NCI-H1417 treated with DMSO at 0.1 percent for 48 hours (cell line): Measurements from ENCODE around the gene PRKAG2.

ENCODE experiments used
- DNase-seq: peaks from one replicate; lab custom pipeline; 2025; lab: John Stamatoyannopoulos, UW

Gene PRKAG2

DNA sequence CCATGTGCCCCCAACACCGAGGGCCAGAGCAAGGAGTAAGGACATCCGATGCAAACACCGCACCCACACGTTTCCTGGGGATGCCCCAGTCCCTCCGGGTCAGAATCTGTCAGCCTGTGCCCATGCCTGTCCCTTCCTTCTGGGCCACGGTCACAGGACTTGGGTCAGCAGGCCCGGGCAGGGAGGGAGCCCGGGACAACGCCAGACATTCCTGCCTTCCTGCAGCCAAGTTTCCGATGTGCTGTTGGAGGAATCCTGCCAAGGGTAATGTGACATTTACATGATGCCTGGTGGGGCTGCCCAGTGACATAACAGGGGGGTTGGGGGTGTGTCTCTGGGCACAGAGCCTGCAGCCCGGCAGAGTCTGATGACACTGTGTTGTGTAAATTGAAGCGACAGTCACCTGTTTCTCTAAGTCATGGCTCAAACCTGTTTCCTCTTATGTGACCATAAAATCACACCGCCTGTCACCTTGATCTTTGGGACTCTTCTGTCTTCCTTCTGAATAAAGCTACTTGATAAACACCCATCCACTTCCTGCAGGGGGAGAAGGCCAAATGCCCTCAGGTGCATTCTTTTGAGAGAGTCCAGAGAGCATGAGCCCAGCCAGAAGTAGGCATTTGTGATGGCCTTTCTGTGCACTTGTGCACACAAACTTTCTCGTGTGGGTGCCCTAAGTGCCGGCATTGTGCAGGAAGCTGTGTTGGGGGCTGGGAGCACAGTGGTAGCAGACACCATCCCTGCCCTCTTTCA is 181.9 kb downstream of the PRKAG2 start:
- DNase-seq, result no peak

DNA sequence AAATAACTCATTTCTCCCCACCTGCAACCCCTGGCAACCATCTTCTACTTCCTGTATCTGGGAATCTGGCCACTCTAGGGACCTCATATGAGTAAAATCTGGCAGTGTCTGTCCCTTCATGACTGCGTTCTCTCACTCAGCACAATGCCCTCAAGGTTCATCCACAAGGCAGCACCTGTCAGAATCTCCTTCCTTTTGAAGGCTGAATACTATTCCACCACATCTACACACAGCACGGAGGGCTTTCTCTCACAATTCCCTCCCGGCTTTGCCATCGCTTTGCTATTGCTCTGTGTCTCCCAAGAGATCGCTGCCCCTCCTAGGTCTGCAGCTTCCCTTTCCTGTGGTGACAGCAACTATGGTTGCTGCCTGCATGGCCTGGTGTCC is 182.5 kb downstream of the PRKAG2 start:
- DNase-seq, result no peak

DNA sequence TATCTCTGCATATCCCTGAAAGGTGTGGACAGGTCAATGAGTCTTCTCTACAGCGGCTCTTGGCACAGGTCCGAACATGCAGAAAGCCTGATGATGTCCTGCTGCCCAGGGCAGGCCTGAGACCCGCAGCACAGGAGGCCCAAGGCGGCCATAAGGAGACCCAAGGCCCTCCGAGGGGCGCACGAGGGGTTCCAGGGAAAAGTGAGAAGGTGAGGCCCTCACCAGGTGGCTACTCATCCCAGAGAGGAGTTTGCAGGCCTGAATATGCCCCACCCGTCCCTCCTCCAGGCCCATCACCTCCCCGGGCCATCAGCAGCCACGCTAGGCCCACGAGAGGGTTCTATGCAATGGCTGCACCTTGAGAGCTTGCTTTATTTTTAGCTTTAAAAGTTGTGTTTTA is 183.8 kb downstream of the PRKAG2 start:
- no peak for DNase-seq

DNA sequence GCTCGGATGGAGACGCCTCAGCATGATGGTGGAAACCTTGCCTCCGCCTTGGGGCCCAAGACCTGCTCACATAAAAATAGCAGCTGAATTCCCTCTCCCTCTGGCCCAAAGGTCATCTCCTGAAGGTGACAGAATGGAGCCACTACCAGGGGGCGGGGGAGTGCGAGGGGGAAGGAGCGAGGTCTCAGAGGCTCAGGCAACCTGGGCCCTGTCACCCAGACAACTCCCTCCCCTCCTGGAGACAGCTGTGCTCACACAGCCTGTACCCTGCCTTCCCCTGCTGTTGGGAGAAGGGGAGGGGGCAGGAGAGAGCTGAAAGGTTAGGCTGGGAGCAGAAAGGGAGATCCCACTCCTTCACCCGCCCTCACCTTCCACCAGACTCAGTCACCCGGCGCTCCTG is 184.2 kb downstream of the PRKAG2 start:
- no peak for DNase-seq

DNA sequence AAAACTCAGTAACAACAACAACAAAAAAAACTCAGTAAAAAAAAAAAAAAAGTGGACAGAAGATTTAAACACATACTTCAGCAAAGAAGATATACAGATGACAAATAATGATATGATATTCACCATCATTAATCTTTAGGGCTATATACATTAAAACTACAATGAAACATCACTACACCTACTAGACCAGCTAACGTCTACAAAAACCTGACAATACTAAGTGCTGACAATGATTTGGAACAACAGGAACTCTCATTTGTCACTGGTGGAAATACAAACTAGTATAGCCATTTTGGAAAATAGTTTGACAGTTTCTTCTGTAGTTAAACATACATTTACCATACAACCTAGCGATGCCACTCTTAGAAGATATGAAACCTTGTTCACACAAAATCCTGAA is 185.5 kb downstream of the PRKAG2 start:
- DNase-seq, result no peak

DNA sequence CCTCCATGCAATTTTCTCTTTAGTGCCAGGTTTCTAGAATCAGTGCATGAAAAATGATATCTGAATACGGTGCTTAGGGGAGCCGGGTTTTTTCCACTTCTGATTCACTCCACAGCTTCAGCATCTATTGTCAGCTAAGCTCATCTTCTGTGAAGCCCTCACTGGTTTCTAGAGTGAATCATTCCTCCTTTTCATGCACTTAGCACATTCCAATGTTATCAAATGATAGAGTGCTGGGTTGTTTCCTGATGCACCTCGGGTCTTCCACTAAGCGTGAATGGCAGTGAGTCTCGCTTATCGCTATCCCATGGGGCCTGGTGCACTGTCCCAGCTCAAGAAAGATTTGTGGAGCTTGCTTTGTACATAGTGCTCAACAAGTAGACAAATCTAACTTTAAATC is 186.3 kb downstream of the PRKAG2 start:
- DNase-seq, result no peak

DNA sequence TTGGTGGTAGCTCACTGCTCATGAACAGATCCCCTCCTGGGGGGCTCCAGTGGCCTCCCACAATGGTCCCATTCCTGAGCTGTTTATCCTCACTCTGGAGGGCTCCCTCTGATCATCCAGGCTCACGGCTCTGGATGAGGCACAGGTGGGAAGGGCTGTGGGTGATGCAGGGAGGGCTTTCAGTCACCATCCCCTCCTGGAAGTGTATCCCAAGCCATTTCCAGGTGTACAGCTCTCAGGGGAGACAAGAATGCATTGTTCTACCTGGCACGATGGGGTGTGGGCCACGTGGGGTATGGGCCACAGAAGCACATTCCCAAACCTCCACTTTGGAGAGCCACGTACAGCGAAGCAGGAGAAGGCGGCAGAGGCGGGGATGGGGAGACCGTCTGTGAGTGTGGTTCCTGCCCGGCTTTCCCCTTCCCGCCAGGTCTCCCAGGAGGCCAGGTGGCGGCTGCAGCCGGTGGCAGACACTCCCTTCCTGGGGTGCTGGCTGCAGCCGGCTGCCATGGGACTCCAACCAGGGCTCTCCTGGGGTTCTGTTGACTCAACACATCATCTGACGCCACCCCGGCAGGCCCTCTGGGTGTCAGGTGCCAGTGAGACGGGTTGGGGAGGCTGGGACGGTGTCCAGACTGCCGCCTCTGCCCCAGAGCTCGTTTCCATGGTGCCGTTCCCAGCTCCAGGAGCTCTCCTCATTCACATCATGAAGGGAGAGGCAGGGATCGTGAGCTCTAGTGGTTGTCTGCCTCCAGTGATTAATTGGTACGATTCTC is 187.5 kb downstream of the PRKAG2 start:
- DNase-seq, result peak; percentile 78

DNA sequence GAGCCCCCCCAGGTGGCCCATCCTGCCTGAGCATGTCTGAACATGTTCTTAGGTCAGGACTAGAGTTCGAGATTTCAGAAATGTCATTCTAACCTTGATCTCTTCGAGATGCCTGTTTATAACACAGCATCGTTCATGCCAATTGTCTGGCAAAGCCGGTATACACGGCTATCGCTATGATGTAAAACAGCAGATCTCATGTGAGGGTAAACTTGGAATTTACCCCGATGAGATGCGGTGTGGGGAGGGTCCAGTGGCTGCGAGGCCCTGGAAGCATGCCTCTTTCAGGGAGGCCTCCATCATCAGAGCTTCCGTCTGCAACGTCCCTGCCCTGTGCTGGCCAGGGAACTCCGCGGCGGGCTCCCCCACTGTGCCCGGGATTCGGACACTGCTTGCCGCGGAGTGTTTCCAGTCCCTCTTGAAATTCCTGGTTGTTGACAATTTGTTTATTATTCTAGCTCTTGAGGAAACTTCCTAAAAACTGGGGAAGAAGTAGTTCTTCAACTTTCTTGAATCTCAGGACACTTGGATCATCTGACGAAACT is 188.6 kb downstream of the PRKAG2 start:
- DNase-seq, result no peak

DNA sequence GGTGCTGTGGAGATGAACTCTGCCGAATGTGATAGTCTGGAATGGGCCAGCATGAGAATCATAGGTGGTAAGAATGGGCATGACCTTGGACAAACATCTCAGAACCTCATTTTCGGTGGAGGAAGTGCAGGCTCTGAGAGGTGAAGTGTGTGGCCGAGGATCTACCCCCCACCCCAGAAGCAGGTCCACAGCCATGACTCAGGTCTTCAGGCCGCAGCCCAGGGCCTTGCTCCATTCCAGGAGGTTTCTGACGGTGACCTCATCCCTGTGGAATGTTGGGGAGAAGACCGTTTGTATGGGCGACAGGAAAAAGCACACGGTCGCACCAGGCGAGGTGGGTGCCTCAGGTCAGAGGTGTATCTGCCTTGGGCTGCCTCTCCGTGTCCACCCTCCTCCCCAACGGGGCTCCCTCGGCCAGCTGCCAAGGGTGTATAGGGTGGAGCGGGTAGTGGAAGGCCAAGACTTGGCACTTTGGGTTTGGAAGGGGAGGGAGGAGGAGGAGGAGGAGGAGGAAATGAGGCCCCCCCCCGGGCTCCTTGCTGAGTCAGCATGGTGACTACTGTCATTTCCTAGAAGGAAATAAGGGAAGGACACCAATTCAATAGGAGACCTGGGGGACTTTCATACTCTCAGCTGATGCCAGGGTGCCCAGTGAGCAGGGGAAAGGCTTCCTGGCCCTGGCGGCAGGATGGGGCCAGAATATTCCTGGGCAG is 189.2 kb downstream of the PRKAG2 start:
- DNase-seq, result no peak

DNA sequence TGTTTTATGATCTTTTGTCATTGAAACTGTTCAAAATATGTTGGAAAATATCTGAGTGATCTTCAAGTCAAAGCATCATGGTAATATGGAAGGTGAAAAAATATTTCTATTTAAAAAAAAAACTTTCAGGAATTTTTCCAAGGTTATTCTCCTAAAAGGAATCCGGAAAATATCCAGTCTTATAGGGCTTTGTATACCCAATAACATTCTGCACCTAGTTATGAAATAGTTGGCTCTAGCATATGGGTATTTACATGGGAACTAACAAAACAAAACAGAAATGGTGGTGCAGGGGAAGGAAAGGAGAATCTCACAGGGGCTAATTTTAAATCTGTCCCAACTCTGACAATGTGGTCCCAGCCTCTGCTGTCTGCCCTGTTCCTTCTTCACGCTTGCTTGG is 190.1 kb downstream of the PRKAG2 start:
- no peak for DNase-seq

DNA sequence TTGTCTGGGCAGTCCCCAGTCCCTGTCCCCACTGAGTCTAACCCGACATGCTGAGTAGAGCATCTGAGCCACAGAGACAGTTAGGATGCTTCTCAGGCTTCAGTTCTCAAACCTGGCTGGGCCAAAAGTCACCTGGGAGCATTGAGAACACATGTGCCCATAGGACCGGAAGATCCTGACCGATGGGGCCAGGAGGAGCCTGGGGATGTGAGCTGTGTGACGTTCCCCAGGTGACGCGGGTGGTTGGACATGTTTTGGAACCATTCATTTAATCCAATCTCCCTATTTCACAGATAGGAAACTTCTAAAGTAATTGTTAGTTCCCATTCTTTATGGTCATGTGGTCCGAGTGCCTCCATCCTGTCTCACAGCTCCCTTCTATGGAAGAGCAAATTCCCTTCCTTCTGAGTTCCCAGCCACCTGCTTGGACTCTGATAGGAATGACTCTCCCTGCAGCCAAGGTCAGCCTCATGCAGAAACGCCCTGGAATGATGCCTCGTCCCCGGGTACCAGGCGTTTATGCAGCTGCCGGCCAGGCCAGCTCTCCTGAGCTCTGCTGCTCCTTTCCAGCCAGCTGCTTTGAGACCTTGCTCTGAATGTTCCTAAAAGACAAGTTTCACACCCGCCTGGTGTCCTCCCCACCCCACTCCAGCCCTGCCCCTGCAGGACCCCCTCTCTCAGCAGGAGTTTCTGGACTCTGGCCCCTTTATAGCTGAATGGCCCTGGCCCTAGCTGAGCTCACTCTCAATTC is 190.7 kb downstream of the PRKAG2 start:
- DNase-seq, result no peak

DNA sequence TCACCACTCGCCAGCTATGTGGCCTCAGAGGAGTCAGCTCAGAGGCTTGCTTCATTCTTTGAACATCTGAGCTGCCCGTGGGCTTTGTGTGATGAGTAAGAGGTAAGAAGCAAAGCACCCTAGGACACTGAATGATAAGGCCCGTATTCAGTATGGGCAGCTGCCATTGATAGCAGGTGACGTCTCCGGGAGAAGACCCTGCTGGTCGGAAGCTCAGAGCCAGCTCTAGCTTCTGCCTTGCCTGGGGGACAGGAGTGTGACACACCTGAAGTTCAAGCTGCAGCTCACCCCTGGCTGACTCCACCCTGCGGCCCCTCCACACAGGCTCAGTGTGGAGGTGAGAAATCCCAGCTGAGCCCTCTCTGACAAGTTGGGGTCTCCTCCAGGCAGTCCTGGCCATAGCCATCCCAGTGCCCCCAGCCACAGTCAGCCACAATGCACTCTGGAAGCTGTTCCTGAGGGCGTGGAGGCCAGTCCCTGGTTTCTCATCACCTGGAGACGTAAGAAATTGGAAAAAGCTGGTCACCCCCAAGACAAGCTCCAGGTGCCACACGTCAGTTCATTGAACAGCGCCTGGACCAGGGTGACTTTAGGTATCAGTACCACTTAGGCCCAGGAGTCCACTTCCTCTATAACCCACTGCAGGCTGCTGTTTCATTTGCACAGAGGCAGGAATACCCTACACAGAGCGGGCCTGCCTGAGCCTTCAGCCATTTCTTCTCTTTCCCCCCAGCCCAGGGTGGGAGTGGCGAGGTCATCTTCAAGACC is 192.3 kb downstream of the PRKAG2 start:
- no peak for DNase-seq

DNA sequence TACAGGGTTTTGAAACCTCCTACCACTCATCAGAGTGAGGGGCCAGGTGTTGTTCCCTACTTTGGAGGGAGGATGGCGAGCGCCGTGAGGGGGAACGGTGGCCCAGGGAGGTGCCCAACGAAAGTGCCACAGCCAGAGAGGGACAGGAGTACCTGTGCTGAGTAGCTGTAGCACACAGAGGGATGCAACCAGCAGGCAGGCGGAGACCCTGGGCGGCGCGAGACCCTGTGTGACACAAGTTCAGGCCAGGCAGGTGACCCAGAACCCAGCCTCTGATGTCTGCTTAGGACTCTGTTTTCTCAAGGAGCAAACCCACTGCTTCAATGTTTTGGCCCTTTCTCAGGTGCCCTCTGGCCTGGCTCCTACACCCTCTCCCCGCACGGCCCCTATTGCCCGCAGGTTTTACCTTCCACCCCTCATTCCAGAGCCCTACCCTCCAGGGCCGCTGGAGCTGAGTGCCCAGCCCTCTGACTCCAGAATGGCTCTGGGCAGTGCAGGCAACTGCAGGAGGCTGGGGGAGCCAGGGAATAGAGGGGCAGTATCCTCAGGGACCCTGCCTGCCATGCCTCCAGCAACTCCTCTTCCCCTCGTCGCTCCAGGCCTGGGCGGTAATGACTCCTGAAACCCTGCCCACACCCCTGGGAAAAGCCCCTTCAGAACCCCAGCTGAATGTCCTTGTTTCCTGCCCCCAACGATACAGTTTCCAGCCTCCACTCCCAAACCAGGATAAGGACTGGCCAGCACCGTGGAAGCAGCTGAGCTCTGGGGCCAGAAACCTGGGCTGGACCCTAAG is 193.1 kb downstream of the PRKAG2 start:
- no peak for DNase-seq

DNA sequence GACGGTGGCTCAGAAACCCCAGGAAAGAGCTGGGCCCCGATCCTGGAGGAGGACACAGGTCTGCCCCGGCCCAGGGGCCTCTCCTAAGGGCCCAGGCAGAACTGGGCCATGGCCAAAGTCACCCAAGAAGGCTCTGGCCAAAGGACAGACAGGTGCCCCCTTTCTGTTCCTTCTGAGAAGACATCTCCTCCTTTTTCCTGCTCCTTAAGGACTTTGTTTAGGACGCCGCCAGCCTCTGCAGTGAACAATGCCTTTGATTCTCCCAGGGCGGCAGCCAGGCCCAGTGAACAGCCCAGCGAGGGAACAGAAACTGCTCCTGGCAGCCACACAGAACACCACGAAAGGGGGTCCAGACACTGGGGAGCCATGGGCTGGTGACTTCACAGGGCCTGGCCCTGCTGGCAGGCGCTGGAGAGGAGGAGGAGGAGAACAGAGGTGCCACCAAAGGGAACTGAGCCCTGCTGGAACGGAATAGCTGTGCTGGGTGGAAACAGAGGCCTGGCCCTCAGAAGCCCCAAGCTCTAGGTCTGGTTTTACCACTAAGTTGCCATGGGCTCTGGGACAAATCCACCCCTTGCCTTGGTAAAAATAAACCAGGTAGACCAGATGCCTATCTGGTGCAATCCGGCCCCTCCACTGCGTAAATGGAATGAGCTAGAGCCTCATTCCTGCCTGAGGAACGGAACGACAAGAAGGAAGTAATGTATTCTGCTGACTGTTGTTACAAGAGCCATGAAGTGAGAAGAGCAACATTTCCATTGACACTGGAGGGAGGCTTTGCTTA is 193.9 kb downstream of the PRKAG2 start:
- DNase-seq, result no peak

DNA sequence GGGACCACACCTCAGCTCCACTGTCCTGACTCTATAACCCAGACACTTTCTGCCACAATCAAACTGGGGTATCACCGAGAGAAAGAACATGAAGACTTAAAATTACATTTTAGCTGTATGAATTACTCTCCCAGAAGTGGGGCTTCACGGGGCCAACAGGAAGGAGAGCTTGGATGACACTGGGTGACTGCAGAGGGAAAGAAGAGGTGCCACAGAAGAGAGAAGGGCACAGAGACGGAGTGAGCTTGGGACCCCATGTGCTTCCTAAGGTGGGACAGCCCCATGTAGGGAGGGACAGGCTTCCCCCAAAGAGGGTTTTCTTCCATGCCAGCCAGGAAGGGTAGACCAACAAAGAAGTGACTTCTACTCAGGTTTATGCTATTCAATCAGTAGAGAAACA is 195.2 kb downstream of the PRKAG2 start:
- no peak for DNase-seq

DNA sequence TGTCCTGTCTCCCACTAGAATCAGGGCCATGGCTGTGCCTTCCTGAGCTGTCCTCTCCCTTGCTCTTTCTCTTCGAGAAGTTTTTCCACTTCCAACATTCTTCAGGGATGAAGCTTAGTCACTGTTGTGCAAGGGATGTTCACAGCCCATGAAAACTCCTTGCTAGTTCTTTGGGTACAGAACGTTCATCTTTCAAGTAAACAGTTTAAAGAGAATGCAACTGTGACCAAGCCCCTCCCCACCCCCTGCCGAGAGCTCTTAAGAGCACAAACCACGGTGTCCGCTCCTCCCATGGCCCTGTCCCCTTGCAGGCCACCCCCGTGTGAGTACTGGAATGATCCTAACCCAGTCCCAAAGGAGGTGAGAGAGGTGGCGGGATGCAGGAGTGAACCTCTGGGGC is 196.1 kb downstream of the PRKAG2 start:
- DNase-seq, result no peak

DNA sequence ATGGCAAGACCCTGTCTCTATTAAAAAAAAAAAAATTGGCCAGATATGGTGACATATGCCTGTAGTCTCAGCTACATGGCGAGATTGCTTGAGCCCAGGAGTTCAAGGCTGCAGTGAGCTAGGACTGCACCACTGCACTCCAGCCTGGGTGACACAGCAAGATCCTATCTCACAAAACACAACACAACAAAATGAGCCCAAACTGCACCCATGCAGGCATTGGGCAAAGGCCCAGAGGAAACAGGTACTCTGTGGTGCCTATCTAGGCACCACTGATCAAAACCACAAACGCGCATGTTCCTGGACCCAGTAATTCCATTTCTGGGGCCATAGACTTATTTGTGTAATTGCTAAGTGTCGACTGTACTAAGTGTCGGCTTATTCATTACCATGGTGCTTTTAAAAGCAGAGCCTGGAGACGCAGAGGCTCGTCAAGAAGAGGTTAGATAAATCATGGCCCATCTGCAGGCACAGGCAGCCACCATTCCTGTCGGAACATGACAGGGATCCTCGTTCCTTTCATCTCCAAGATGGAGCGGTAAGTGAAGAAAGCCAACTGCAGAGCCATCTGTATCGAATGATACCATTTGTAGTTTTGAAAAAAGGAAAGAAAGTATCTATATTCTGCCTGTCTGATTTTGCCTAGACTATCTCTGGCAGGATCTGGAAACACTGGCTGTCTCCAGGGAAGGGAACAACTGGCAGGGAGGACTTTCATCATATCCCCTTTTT is 196.9 kb downstream of the PRKAG2 start:
- DNase-seq, result no peak

DNA sequence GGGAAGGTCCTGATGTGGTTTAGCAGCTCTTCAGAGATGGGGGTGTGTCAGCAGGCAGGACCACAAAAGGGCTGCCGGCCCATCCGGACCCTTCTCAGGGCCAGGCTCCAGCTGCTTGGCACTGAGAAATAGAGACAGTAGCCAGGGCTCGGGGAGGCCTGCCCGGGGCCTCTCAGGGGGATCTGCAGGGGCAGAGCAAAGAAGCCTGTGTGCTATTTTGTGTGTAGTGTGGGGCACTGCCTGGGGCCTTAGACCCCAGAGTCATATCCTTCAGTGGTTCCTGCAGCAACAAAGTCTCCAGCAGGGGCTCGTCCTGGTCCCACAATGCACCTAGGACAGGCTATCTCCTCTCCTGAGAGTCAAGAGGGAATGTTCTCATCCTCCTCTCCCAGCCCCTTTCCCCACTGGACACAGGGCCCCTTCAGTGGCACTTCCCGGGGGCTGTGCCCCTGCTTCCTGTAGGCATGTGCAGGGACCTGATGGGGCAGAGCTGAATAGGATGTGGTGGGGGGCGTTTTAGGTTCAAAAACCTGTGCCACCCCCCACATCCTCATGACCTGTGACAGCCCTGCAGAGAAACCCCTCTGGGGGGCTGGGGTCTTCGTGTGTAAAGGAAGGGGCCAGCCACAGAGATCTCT is 197.7 kb downstream of the PRKAG2 start:
- DNase-seq, result no peak
